ENCODE measurements around the gene MAGEA11. TPM values are rescaled to one million over a fixed set of nuclear protein-coding genes. Genes with fewer than 3 reads are reported as not detected.
A peak's percentile ranks its signal among the peaks of the same experiment; 100 is the strongest.
"Not testable (repeated sequence)": the region's sequence is repeated elsewhere in the genome, so short reads cannot be mapped to it uniquely, and the experiment has no call there.

The MAGEA11 gene
- total and polyA plus RNA-seq, 4 donors, result not detected

DNA sequence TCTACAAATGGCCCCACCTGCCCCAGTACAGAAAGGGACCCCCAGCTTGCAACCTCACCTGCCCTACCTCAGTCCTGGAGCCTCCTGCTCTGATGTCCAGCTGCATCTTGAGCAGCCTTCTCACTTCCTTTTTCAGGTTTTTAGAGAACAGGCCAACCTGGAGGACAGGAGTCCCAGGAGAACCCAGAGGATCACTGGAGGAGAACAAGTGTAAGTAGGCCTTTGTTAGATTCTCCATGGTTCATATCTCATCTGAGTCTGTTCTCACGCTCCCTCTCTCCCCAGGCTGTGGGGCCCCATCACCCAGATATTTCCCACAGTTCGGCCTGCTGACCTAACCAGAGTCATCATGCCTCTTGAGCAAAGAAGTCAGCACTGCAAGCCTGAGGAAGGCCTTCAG lies 3.6 kb downstream of the MAGEA11 start:
- H3K36me3 ChIP-seq (ENCODE audit: control insufficient read depth, insufficient read depth, low read length), result no peaks in the 10 kb centered on the region
- no peak overlapping the region for H3K27ac ChIP-seq (ENCODE audit: low read depth, low read length)
- H3K27me3 ChIP-seq (ENCODE audit: control insufficient read depth, insufficient read depth, low read length), result no peaks in the 10 kb centered on the region
- 65% methylated on average over 2 of the region's 2 CpGs for WGBS (ENCODE audit: insufficient coverage)
- H3K9me3 ChIP-seq (ENCODE audit: control insufficient read depth, insufficient read depth, low read length), result no peaks in the 10 kb centered on the region
- H3K4me3 ChIP-seq (ENCODE audit: low read depth, low read length), result no peak overlapping the region
- DNase-seq (ENCODE audit: low read depth in 4 of 6, low spot score in 6 of 6), result no peak
- no peaks in the 10 kb centered on the region for H3K4me1 ChIP-seq (ENCODE audit: control insufficient read depth, insufficient read depth, low read length)

DNA sequence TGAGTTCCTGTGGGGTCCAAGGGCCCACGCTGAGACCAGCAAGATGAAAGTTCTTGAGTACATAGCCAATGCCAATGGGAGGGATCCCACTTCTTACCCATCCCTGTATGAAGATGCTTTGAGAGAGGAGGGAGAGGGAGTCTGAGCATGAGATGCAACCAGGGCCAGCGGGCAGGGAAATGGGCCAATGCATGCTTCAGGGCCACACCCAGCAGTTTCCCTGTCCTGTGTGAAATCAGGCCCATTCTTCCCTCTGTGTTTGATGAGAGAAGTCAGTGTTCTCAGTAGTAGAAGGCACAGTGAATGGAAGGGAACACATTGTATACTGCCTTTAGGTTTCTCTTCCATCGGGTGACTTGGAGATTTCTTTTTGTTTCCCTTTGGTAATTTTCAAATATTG lies 4.8 kb downstream of the MAGEA11 start:
- Histone ChIP-seq H3K27me3 (ENCODE audit: control insufficient read depth, insufficient read depth, low read length) (no peaks in the 10 kb centered on the region), H3K4me1 (ENCODE audit: control insufficient read depth, insufficient read depth, low read length) (no peaks in the 10 kb centered on the region), H3K27ac (ENCODE audit: low read depth, low read length) (no peak overlapping the region), H3K36me3 (ENCODE audit: control insufficient read depth, insufficient read depth, low read length) (no peaks in the 10 kb centered on the region), H3K4me3 (ENCODE audit: low read depth, low read length) (no peak overlapping the region), H3K9me3 (ENCODE audit: control insufficient read depth, insufficient read depth, low read length) (no peaks in the 10 kb centered on the region)
- WGBS (ENCODE audit: insufficient coverage), result 82% methylated on average over 1 of the region's 3 CpGs
- DNase-seq (ENCODE audit: low read depth in 4 of 6, low spot score in 6 of 6), result no peak

GRCh38 chrX:149717803-149718202 lies 5.9 kb downstream of the MAGEA11 start:
- Histone ChIP-seq H3K4me1 (ENCODE audit: control insufficient read depth, insufficient read depth, low read length) (no peaks in the 10 kb centered on the region), H3K9me3 (ENCODE audit: control insufficient read depth, insufficient read depth, low read length) (no peaks in the 10 kb centered on the region), H3K27ac (ENCODE audit: low read depth, low read length) (no peak overlapping the region), H3K36me3 (ENCODE audit: control insufficient read depth, insufficient read depth, low read length) (no peaks in the 10 kb centered on the region), H3K4me3 (ENCODE audit: low read depth, low read length) (no peak overlapping the region), H3K27me3 (ENCODE audit: control insufficient read depth, insufficient read depth, low read length) (no peaks in the 10 kb centered on the region)
- 47% methylated on average over 3 of the region's 5 CpGs for WGBS (ENCODE audit: insufficient coverage)
- DNase-seq (ENCODE audit: low read depth in 4 of 6, low spot score in 6 of 6), result no peak

GRCh38 chrX:149718757-149719156 lies 6.9 kb downstream of the MAGEA11 start:
- Histone ChIP-seq H3K4me3 (ENCODE audit: low read depth, low read length) (no peak overlapping the region), H3K27ac (ENCODE audit: low read depth, low read length) (no peak overlapping the region), H3K27me3 (ENCODE audit: control insufficient read depth, insufficient read depth, low read length) (no peaks in the 10 kb centered on the region), H3K9me3 (ENCODE audit: control insufficient read depth, insufficient read depth, low read length) (no peaks in the 10 kb centered on the region), H3K4me1 (ENCODE audit: control insufficient read depth, insufficient read depth, low read length) (no peaks in the 10 kb centered on the region), H3K36me3 (ENCODE audit: control insufficient read depth, insufficient read depth, low read length) (no peaks in the 10 kb centered on the region)
- WGBS (ENCODE audit: insufficient coverage), result 36% methylated on average over 1 of the region's 1 CpG
- DNase-seq (ENCODE audit: low read depth in 4 of 6, low spot score in 6 of 6), result no peak

GRCh38 chrX:149720021-149720689 lies 8.3 kb downstream of the MAGEA11 start:
- Histone ChIP-seq H3K9me3 (ENCODE audit: control insufficient read depth, insufficient read depth, low read length) (no peaks in the 10 kb centered on the region), H3K4me3 (ENCODE audit: low read depth, low read length) (no peak overlapping the region), H3K36me3 (ENCODE audit: control insufficient read depth, insufficient read depth, low read length) (no peaks in the 10 kb centered on the region), H3K27ac (ENCODE audit: low read depth, low read length) (no peak overlapping the region), H3K27me3 (ENCODE audit: control insufficient read depth, insufficient read depth, low read length) (no peaks in the 10 kb centered on the region), H3K4me1 (ENCODE audit: control insufficient read depth, insufficient read depth, low read length) (no peaks in the 10 kb centered on the region)
- DNase-seq (ENCODE audit: low read depth in 4 of 6, low spot score in 6 of 6), result no peak
- 68% methylated on average over 19 of the region's 19 CpGs for WGBS (ENCODE audit: insufficient coverage)

- H3K4me3 ChIP-seq (ENCODE audit: low read depth, low read length); H3K27ac ChIP-seq (ENCODE audit: low read depth, low read length); H3K4me1 ChIP-seq (ENCODE audit: control insufficient read depth, insufficient read depth, low read length); H3K9me3 ChIP-seq (ENCODE audit: control insufficient read depth, insufficient read depth, low read length); H3K27me3 ChIP-seq (ENCODE audit: control insufficient read depth, insufficient read depth, low read length); H3K36me3 ChIP-seq (ENCODE audit: control insufficient read depth, insufficient read depth, low read length): not testable (repeated sequence)
- 43% methylated on average over 7 of the region's 7 CpGs for WGBS (ENCODE audit: insufficient coverage)
- peak in 1 of 6 donors; percentile 15 for DNase-seq (ENCODE audit: low read depth in 4 of 6, low spot score in 6 of 6)
These were observed 9.4 kb downstream of the MAGEA11 start for GRCh38 chrX:149721241-149721640.

GRCh38 chrX:149721778-149722177 lies 9.9 kb downstream of the MAGEA11 start:
- H3K9me3 ChIP-seq (ENCODE audit: control insufficient read depth, insufficient read depth, low read length), result no peaks in the 10 kb centered on the region
- DNase-seq (ENCODE audit: low read depth in 4 of 6, low spot score in 6 of 6), result no peak
- no peaks in the 10 kb centered on the region for H3K4me1 ChIP-seq (ENCODE audit: control insufficient read depth, insufficient read depth, low read length)
- no peaks in the 10 kb centered on the region for H3K27me3 ChIP-seq (ENCODE audit: control insufficient read depth, insufficient read depth, low read length)
- no peaks in the 10 kb centered on the region for H3K36me3 ChIP-seq (ENCODE audit: control insufficient read depth, insufficient read depth, low read length)
- 74% methylated on average over 5 of the region's 8 CpGs for WGBS (ENCODE audit: insufficient coverage)
- H3K27ac ChIP-seq (ENCODE audit: low read depth, low read length), result no peak overlapping the region
- no peak overlapping the region for H3K4me3 ChIP-seq (ENCODE audit: low read depth, low read length)

- H3K4me1 ChIP-seq (ENCODE audit: control insufficient read depth, insufficient read depth, low read length); H3K4me3 ChIP-seq (ENCODE audit: low read depth, low read length); DNase-seq (ENCODE audit: low read depth in 4 of 6, low spot score in 6 of 6); H3K9me3 ChIP-seq (ENCODE audit: control insufficient read depth, insufficient read depth, low read length); H3K36me3 ChIP-seq (ENCODE audit: control insufficient read depth, insufficient read depth, low read length); H3K27ac ChIP-seq (ENCODE audit: low read depth, low read length); H3K27me3 ChIP-seq (ENCODE audit: control insufficient read depth, insufficient read depth, low read length): not testable (repeated sequence)
- WGBS (ENCODE audit: insufficient coverage), result no CpG with 5 or more reads among the region's 5 CpGs
These were observed 11.8 kb downstream of the MAGEA11 start for GRCh38 chrX:149723583-149724118.

DNA sequence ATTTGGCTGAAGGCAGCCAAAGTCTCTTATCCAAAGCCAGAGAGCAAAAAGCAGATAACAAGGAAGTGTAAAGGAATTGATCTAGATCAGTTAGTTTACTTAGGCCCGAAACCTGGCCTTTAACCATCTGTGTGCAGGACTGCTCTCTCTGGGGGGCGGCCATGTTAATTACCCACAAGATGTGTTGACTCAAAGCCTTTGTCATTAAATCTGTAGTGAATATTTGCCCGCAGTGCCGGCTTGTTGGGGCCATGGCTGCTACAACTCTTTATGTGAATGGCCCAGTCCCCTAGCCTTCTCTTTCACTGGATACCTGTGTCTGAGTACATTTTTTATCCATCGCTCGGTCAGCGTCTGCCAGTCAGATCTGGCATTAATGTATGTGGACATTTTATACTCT lies 15.4 kb downstream of the MAGEA11 start:
- H3K9me3 ChIP-seq (ENCODE audit: control insufficient read depth, insufficient read depth, low read length); H3K4me3 ChIP-seq (ENCODE audit: low read depth, low read length); H3K27me3 ChIP-seq (ENCODE audit: control insufficient read depth, insufficient read depth, low read length); H3K4me1 ChIP-seq (ENCODE audit: control insufficient read depth, insufficient read depth, low read length); DNase-seq (ENCODE audit: low read depth in 4 of 6, low spot score in 6 of 6); H3K36me3 ChIP-seq (ENCODE audit: control insufficient read depth, insufficient read depth, low read length); H3K27ac ChIP-seq (ENCODE audit: low read depth, low read length): not testable (repeated sequence)
- no CpG with 5 or more reads among the region's 7 CpGs for WGBS (ENCODE audit: insufficient coverage)

DNA sequence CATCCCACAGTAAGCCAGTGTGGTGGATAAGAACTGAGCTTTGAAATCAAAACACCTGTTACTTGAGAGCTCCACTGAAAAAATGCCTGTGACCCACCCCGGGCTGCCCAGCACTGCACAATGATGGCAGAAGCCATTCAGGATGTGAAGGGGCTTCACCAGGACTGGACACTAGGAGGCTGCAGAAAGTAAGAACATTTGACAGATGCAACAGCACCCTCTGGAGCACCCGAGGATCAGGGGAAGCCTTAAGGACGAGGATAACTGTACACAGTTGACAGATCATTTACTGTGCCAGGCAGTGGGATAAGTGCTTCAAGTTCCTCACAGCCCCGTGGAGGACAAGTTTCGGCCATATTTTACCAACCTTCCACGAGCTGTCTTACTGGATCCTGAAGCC lies 30.4 kb downstream of the MAGEA11 start:
- not testable (repeated sequence) for H3K27ac ChIP-seq (ENCODE audit: low read depth, low read length); H3K9me3 ChIP-seq (ENCODE audit: control insufficient read depth, insufficient read depth, low read length); H3K27me3 ChIP-seq (ENCODE audit: control insufficient read depth, insufficient read depth, low read length); H3K36me3 ChIP-seq (ENCODE audit: control insufficient read depth, insufficient read depth, low read length); H3K4me3 ChIP-seq (ENCODE audit: low read depth, low read length); H3K4me1 ChIP-seq (ENCODE audit: control insufficient read depth, insufficient read depth, low read length); DNase-seq (ENCODE audit: low read depth in 4 of 6, low spot score in 6 of 6)
- WGBS (ENCODE audit: insufficient coverage), result no CpG with 5 or more reads among the region's 6 CpGs
